HEK293T (cell line): ENCODE results near the gene LCOR.

Experiments
- BHLHE40 ChIP-seq: fragments of 450-650 bp; IDR thresholded peaks from 2 replicates; pipeline ENCODE4 v1.6.1; 2016; ENCODE audit warnings: mild to moderate bottlenecking, moderate library complexity, borderline replicate concordance
- ELF4 ChIP-seq: fragments of 450-650 bp; IDR thresholded peaks from 2 replicates; pipeline ENCODE4 v1.6.1; 2017; ENCODE audit warnings: antibody characterized with exemption
- FOXK2 ChIP-seq: fragments of 450-650 bp; IDR thresholded peaks from 2 replicates; pipeline ENCODE4 v1.6.1; 2016; ENCODE audit warnings: mild to moderate bottlenecking
- FOXM1 ChIP-seq: fragments of 450-650 bp; IDR thresholded peaks from 2 replicates; pipeline ENCODE4 v1.6.1; 2017; ENCODE audit warnings: mild to moderate bottlenecking, borderline replicate concordance
- HDGF ChIP-seq: fragments of 450-650 bp; IDR thresholded peaks from 2 replicates; pipeline ENCODE4 v1.6.1; 2017; ENCODE audit warnings: antibody characterized with exemption, borderline replicate concordance
- PKNOX1 ChIP-seq: fragments of 450-650 bp; IDR thresholded peaks from 2 replicates; pipeline ENCODE4 v1.6.1; 2016
- SP1 ChIP-seq: fragments of 450-650 bp; IDR thresholded peaks from 2 replicates; pipeline ENCODE4 v1.6.1; 2017
- SUZ12 ChIP-seq: fragments of 450-650 bp; IDR thresholded peaks from 2 replicates; pipeline ENCODE4 v1.6.1; 2016; ENCODE audit warnings: mild to moderate bottlenecking
- TARDBP ChIP-seq: fragments of 450-650 bp; IDR thresholded peaks from 2 replicates; pipeline ENCODE4 v1.6.1; 2016
- ZNF384 ChIP-seq: fragments of 450-650 bp; IDR thresholded peaks from 2 replicates; pipeline ENCODE4 v1.6.1; 2016

- no peak for TF ChIP-seq BHLHE40
- TF ChIP-seq SP1 = no peak
- TF ChIP-seq ELF4 = no peak
- TF ChIP-seq TARDBP = no peak
- no peak for TF ChIP-seq FOXK2
- TF ChIP-seq FOXM1 = no peak
- no peak for TF ChIP-seq ZNF384
- TF ChIP-seq SUZ12 = no peak
- no peak for TF ChIP-seq HDGF
- TF ChIP-seq PKNOX1 = no peak
Observed at GRCh38 chr10:96814264-96814663, 17.8 kb upstream of the LCOR start.
